GM19468 (cell line): ENCODE measurements around the gene DEAF1.

Experiments
- ATAC-seq: cut with Tn5 transposase; IDR thresholded peaks from one replicate; pipeline ENCODE4 v1.9.1; 2021; ENCODE audit warnings: mild to moderate bottlenecking, moderate library complexity, moderate number of reproducible peaks; ENCODE audit not compliant: unreplicated experiment; ENCODE audit errors: extremely low read depth

The DEAF1 gene

DNA sequence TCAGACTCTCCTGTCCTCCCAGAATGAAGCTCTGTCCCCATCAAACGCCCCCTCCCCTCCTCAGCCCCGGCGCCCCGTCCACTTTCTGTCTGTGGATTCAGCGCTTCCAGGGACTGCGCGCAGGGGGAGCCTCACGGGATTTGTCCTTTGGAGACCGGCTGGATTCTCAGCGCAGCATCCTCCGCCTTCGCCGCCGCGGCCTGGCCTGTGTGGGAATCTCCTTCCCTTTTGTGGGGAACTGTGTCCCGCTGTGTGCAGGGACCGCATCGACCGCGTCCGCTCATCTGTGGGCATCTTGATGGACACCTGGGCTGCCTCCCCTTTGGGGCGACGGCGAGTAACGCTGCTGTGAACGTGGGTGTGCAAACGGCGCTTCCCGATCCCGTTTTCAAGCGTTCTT lies 67.0 kb downstream of the DEAF1 start:
- ATAC-seq, result no peak

DNA sequence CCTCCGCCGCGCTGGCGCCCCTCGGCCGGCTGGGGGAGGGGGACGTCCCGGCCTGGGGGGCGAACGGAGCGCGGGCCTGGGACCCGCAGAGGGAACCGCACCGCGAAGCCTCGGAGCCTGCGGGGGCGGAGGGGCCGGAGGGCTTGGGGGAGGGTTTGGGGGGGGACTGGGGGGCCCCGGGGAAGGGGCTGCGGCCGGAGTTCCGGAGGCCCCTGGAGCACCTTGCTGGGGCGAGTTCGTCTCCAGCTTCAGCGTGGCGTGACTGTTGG lies 67.8 kb downstream of the DEAF1 start:
- no peak for ATAC-seq

DNA sequence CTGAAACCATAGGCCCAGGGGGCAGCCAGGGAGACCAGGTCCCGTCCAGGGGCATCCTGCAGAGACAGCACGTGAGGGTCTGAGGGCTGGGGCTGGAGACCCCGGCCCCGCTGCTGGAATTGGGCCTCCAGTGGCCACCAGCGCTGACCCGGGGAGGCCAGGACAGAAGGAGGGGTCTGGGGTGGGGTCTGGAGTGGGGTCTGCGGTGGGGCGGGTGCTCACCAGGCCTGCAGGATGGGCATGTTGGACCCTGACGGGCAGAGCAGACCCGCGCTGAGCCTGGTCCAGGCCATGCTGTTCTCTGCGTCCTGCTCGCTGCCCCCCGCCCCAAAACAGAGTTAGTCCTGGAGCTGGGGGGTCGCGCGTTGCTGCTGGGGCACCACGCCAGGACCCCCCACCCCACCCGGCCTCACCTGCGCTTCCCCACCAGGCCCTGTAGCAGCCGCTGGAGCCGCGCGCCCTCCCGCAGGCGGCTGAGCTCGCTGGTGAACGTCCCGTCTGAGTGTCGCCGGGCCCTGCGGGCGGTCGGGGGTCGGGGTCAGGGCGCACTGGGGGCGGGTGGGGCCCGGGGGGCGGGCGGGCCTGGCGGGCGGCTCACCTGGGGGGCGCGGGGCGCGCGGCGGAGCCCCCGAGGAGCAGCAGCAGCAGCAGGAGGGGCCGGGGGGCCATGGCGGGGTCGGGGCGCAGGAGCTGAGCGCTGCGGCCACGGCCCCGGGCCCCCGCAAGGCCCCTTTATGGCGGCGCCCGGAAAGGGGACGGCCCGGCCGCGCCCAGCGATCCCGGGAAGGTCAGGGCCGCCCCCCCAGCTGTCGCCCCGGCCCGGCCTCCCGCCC lies 68.3 kb downstream of the DEAF1 start, which contains the start of gene SCT:
SCT (minus strand) TSS at position 707 of the 833 bp plus-strand sequence; CDS start at position 669, 38 bp downstream.
- no peak for ATAC-seq

DNA sequence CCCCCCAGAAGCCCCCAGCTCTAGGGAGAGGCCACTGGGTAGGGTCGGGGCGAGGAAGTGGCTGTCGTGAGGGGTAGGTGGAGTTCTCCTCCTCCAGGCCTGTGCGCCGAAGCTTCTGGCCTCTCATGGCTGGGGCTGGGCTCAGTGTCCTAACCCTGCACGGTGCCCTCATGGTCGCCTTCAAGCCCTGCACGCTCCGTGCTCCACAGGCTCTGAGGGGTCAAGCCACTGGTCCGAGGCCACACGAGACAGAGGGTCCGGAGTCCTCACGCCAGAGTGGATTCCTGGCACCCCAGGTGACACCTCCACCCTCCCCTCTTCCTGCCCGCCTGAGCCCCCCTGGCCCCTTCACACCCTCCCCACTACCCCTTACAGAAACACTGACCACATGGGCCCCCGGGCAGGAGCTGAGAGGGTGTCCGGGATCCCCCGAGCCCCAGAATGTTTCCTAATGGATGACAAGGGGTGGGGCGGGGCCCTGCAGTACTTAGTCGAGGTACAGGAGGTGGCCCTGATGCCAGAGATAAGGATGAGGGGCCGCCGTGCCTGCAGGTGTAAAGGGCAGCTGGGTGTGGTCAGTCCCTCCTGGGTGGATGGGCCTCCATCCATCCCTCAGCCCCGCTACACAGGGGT lies 69.3 kb downstream of the DEAF1 start:
- ATAC-seq, result no peak

DNA sequence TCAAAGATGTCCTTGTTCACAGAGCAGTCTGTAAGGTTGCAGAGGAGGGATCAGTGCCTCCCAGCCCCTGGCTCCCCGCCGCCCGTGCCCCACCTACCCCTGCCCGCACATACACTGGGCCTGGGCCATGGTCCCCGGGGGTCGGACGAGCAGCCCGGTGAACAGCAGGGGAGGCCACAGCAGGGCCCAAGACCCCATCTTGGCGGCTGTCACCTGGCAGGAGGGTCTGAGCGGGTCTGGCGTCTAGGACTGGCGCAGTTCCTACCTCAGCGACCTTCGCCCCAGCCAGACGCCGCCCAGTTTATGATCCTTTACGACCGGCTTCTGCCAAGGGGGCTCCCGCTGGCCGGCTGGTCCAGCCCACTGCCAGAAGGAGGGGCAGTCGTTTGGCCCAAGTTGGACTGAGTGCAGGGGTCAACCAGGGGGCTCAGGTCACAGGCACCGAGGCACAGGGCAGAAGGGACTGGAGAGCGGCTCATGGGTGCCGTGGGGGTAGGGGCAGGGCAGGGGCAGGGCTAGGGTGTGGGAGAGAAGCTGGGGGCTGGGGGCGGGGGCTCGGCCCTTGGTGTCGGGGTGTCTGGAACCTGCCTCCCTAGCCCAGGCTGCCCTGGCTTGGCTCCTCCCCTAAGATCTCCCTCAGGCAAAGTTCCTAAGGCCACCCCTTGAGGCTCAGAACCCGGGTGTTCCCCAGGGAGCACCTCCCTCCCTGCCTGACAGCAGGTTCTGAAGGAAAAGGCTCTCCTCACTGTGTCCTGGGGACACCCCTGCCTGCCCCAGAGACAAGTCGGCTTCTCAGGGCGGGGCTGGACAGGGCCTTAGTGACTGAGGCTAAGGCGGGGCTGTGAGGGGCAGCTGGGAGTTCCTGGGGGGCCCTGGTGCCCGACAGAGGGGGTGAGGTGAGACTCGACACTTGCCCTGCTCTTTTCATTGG lies 70.1 kb downstream of the DEAF1 start, which contains the start of gene CDHR5:
CDHR5 (minus strand) TSS at position 251 of the 931 bp plus-strand sequence; CDS start at position 198, 53 bp downstream.
- ATAC-seq, result no peak

DNA sequence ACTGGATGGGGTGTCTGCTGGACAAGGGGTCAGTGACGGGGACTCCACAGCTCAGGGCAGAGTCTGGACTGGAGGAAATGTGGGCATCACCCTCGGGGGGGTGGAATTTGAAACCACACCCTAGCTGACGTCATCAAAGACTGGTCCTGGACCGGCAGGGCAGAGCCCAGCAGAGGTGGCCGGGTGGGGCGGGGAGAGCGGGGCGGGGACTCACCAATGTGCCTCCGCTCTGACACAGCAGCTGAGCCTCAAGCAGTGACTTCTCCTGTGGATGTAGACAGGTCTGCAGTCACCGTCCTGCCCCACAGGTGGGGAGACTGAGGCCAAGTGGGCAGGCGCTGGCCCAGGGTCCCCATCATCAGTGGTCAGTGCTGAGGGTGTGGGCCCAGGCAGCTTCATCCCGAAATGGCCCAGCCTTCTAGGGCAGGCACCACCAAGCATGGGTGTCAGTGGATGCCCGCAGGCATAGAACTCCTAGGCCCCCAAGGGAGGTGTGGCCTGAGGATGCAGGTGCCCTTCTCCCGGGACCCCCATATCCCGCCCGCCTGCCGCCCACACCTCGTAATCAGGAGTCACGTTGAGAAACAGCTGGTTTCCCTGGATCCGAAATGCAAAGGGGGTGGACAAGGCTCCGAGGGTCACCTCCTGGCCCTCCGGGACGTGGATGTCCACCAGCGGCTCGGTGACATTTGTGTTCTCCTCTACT lies 70.9 kb downstream of the DEAF1 start:
- no peak for ATAC-seq

DNA sequence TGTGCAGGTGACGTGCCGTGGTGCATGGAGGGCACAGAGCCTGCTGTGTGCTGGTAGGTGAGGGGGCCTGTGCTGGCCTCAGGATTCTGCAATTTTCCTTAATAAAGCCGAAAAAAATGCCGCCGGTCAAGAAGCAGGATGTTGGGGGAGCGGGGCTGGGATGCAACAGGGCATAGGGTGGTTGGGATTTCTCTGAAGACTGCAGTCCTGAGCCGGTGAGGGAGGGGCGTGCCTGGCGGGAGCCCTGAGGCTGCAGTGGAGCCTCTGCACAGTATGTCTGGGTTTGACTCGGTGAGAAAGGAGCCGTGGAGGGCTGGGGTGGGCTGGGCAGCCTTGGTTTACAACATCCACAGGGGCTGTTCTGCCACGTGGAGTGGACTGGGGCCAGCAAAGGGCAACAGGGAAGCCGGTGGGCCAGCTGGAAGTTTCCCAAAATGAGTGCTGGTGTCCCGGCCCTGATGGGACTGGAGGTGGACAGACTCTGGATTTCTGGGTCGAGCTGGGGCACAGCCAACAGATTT lies 71.6 kb downstream of the DEAF1 start:
- ATAC-seq, result no peak

DNA sequence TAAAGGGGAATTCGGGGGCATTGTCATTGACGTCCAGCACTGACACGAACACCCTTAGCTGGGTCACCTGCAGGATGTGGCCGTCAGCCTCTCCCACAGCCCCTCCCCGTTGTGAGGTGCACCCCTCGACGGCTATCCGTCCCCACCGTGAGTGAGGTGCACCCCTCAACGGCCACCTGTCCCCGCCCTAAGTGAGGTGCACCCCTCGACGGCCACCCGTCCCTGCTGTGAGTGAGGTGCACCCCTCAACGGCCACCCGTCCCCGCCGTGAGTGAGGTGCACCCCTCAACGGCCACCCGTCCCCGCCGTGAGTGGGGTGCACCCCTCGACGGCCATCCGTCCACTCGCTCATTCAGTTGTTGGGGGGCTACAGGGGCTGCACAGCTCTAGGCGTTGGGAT lies 73.2 kb downstream of the DEAF1 start:
- no peak for ATAC-seq

DNA sequence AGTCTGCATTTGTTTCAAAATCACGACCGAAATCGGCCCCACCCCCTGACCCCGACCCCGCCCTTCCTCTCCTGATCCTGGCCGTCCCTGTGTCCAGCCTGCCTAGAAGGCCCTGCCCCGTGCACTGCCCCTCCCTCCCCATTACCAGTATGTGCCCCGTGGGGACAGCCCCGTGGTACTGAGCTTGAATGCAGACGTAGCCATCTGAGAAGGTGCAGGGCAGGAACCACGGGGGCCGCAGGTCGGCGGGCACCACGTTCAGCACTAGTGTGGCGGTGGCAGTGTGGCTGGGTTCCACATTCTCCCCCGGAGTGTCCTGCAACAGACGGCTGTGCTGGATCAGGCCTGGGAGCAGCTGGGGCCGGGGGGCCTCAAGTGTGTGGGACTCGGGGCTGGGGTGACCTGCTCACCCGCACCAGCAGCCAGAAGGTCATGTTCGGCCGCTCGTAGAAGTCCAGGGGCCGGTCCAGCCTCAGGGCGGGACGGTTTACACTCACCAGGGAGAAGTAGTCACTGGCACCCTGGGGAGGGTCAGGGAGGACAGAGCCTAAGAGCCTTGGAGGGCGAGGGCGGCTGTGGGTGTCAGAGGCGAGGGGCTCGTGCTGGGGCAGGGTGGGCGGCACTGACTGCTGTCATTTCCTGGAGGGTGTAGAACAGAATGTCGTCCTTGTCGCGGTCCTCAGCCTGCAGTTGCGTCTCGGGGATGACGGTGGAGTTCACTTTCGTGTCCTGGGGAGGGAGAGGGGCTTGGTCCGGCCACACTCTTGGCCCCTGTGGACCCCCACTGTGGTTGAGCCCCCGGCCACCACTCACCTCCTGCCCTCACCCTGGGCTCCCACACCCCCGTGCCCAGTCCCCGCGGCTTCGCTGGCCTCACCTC lies 73.8 kb downstream of the DEAF1 start:
- ATAC-seq, result no peak

DNA sequence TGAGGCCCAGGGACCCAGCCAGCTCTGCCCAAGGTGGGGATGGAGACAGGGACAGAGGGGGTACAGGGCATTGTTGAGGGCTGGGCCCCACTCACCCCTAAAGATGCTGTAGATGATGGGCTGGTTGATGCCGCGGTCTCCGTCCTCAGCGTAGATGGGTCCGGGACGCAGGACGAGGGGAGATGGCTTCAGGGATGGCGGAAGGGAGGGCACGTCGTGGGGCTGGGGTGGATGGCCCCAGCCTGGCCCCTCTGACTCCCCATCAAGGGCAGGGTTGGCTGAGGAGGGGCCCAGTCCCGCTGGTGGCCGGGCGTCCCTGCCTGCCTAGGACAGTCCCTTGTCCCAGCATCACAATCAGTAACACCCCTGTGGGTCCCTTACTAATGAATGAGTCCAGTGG lies 74.8 kb downstream of the DEAF1 start:
- ATAC-seq, result no peak

DNA sequence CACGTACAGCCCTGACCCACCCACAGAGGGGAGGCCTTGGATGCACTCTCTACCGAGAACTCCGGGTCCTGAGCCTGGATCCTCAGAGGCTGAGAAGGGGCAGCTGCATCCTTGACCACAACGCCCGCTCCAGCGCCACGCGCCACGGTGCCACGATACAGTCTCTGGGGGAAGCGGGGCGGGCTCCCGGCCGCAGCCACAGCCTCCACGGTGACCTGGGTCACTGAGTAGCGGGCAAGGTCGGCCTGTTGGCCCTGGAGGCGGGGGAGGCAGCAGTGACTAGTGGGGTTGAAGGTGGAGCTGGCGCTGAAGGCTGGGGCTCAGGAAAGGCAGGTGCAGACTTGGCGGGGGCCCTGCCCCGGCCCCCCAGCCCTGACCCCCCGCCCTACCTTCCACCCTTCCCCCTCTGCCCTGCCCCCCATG lies 75.4 kb downstream of the DEAF1 start:
- no peak for ATAC-seq

DNA sequence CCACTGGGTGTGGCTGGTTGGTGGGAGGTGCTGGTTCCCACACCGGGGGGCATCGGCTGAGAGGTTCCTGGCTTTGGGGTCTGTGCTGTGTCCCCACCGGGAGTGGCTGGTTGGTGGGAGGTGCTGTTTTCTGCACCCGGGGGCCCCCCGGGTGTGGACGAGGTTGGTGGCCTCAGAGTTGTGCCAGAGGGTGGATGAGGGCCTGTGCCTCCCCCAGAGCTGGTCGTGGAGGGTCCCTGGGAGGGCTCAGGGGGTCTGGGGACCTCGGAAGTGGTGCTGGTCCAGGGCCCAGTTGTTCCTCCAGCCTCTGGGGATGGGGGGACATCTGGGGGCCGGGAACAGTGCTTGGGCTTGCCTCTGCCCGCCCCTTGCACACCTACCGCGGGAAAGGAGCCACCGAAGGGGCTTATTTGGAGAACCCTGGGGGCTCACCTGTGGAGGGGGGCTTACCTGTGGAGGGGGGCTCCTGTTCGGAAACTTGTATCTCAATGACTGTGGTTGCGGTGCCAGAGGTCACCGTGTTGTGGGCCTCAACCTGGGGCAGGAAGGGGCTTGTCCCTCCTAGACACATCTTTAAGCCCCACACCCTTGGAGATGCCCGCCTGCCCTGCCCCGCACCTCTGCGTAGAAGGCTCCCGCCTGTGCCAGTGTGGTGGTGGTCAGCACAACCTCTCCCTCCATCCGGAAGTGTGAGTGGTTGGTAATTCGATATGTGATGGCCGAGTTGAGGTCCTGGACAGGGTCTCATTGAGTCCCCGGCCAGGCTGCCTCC lies 76.0 kb downstream of the DEAF1 start:
- no peak for ATAC-seq

DNA sequence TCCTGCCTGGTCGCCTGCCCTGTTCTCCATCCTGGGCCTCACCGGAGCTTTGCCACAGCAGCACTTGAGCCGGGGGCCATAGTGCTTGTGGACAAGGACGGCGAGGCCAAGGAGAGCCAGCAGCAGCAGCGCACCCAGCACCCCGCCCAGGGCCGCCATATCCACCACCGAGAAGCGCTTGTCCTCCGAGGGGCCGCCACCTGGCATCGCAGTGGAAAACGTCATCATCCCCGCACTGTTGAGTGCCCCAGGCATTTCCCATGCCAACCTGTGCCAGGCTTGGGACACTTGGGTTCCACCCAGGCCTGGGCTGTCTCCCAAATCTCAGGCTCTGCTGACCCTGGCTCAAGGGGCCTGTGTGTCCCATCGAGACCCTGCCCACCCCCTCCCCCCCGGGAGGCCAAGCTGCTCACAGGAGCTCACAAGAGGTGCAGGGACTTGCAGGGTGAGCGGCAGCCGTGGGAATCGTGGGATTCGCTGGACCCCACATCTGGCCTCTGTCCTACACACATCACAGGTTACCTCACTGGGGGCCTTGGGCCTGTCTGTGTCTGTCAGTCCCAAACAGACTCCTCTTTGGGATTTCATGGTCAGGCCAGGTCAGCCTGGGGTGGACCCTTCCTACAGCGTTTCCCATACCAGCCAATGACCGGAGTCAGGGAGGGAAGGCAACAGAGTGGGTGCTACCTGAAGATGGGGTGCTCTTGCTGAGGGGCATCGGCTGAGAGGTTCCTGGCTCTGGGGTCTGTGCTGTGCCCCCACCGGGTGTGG lies 76.9 kb downstream of the DEAF1 start:
- no peak for ATAC-seq

DNA sequence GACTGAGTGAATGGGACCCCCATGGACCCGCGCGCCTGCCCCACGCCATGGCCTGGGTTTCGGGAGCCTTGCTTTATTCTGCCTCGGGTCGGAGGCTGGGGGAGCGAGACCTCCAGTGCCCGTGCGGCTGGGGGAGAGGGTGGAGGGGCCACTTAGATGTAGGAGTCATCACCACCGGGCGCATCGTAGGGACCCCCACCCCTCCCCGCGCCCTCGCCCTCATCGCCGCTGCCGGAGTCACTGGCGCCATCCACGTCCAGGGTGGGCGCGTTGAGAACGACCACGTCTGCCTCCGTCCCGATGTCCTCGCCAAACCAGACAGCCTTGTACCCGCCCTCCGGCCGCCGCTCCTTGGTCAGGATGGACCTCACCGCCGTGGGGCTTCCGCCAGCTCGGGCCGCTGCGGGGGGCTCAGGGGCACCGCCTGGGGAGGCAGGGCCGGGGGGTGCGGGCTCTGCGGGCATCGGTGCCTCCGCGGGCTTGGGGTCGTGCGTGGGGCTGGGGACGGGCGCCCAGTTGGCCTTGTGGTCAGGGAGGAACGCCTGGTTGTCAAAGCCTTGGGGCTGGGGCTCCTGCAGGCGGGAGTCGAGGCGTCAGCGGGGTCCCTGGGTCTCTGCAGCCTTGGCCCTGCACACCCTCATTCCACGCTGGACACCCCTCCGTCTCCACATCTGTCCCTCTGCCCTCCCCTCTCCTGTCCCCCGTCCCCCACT lies 77.7 kb downstream of the DEAF1 start:
- no peak for ATAC-seq

DNA sequence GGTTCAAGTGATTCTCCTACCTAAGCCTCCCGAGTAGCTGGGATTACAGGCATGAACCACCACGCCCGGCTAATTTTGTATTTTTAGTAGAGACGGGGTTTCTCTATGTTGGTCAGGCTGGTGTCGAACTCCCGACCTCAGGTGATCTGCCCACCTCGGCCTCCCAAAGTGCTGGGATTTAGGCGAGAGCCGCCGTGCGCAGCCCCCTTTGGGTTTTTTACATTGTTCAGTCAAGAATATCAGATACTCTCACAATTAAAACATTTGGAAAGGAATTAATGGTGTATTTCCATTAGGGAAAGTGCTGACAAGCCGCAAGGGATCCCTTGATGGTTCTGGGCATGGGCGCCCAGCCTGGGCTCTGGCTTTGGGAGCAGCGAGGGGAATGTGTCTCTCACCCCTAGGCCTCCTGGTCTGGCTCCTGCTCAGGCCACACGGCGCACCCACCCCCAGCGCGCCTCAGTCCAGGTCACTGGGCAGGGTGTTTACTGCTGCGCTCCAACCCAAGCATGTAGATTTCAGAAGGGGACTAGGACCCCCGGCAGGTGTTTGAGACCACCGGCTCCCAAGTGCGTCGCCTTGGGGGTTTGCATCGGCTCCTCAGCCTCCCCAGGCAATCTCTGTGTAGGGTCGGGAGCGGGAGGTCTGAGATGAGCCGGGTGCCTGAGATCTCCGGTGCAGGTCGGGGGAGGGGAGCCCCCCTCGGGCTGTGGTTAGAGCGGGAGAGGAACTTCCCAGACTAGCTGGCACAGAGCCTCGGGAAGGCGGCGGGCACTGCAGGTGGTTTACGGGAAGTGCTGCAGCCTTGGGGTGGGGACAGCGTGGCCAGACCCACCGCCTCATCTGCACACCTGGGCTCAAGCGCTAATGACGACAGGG lies 78.5 kb downstream of the DEAF1 start:
- no peak for ATAC-seq
